Frontal cortex (tissue), 4 donors: ENCODE measurements around the gene COX7A2. TPM values are rescaled to one million over a fixed set of nuclear protein-coding genes. Genes with fewer than 3 reads are reported as not detected.

Source experiments
- DNase-seq, 2 donors: peaks; one replicate each; pipeline ENCODE4 v3.0.0; 2012; ENCODE audit warnings: low spot score in 2 of 2
- FAIRE-seq: peaks from 2 replicates; lab custom pipeline; 2012; peaks lifted over from hg19 to GRCh38; lab: Jason Lieb, UNC
- total RNA-seq: library from RNA; depleted of rRNA; stranded (reverse); fragments of >200 nt; gene quantifications from one replicate; pipeline ENCODE4 v1.2.3, GENCODE V29; 2014
- donor health status: control.
- donor health status: control.
- donor health status: control.

The COX7A2 gene
- total RNA-seq, 1 donor from 2014 or later = 247 TPM

- no peak for FAIRE-seq
Measured at GRCh38 chr6:75224303-75224926, 19.2 kb downstream of the COX7A2 start.

GRCh38 chr6:75223428-75223827 is 20.2 kb downstream of the COX7A2 start:
- no peak for FAIRE-seq
- no peak for DNase-seq

More at GRCh38 chr6:75224303-75224926, 19.2 kb downstream of the COX7A2 start:
- no peak for DNase-seq

- DNase-seq (no peak), FAIRE-seq (peak; percentile 26)
Measured at GRCh38 chr6:75222261-75222660, 21.3 kb downstream of the COX7A2 start.

- DNase-seq (no peak), FAIRE-seq (no peak)
Measured at GRCh38 chr6:75221116-75221515, 22.5 kb downstream of the COX7A2 start.

GRCh38 chr6:75220357-75220756 is 23.2 kb downstream of the COX7A2 start:
- no peak for DNase-seq
- FAIRE-seq = no peak

- FAIRE-seq = no peak
Measured at GRCh38 chr6:75219263-75219662, 24.3 kb downstream of the COX7A2 start.

GRCh38 chr6:75217193-75217592 is 26.4 kb downstream of the COX7A2 start:
- no peak for DNase-seq
- no peak for FAIRE-seq

More at GRCh38 chr6:75219263-75219662, 24.3 kb downstream of the COX7A2 start:
- no peak for DNase-seq

- DNase-seq (no peak), FAIRE-seq (no peak)
Measured at GRCh38 chr6:75215291-75215690, 28.3 kb downstream of the COX7A2 start.

- no peak for FAIRE-seq
- DNase-seq = no peak
Measured at GRCh38 chr6:75213732-75214131, 29.9 kb downstream of the COX7A2 start.

GRCh38 chr6:75213112-75213511 is 30.5 kb downstream of the COX7A2 start:
- DNase-seq = no peak
- no peak for FAIRE-seq

GRCh38 chr6:75211920-75212590 is 31.5 kb downstream of the COX7A2 start:
- DNase-seq = no peak
- no peak for FAIRE-seq

- FAIRE-seq (peak; percentile 77), DNase-seq (peak in 1 of 2 donors; percentile 47)
Measured at GRCh38 chr6:75210885-75211739, 32.5 kb downstream of the COX7A2 start.

- FAIRE-seq (no peak), DNase-seq (no peak)
Measured at GRCh38 chr6:75209184-75209723, 34.3 kb downstream of the COX7A2 start.

- FAIRE-seq (peak; percentile 30), DNase-seq (peak in 1 of 2 donors; percentile 67)
Measured at GRCh38 chr6:75208298-75209183, 35.1 kb downstream of the COX7A2 start.

- no peak for DNase-seq
- no peak for FAIRE-seq
Measured at GRCh38 chr6:75206576-75207342, 36.8 kb downstream of the COX7A2 start.

- FAIRE-seq = no peak
- DNase-seq = peak in 1 of 2 donors; percentile 32
Measured at GRCh38 chr6:75205776-75206575, 37.6 kb downstream of the COX7A2 start, which contains the start of gene COL12A1. TSS of gene COL12A1 (minus strand) at chr6:75206053. CDS start at chr6:75202792, 3,261 bp downstream.

- peak in 1 of 2 donors; percentile 8 for DNase-seq
- no peak for FAIRE-seq
Measured at GRCh38 chr6:75204959-75205775, 38.4 kb downstream of the COX7A2 start.
